Stimulated activated CD4-positive, alpha-beta T cell treated with anti-CD3 and anti-CD28 coated beads, TNF-alpha, amount 100 ng/mL, for 1 hour (primary cell): ENCODE data around the gene MASTL.
"Not testable (repeated sequence)": the region's sequence is repeated elsewhere in the genome, so short reads cannot be mapped to it uniquely, and the experiment has no call there.

Experiments
- DNase-seq, 3 donors: peaks; one replicate each; pipeline ENCODE4 v3.0.0-alpha.2; 2020; ENCODE audit warnings: low read depth in 3 of 3, low spot score in 1 of 3

MASTL gene

GRCh38 chr10:27155066-27155754 is at the start of gene MASTL:
MASTL (plus strand) TSS chr10:27155352; CDS start chr10:27155427, 75 bp downstream.
- peak; percentile 87 to 91 (median 90) for DNase-seq

GRCh38 chr10:27108165-27108564 is 47.0 kb upstream of the MASTL start:
- no peak for DNase-seq

- DNase-seq, result no peak
Measured at GRCh38 chr10:27134371-27134770, 20.8 kb upstream of the MASTL start.

GRCh38 chr10:27138277-27138676 is 16.9 kb upstream of the MASTL start:
- DNase-seq, result no peak

- DNase-seq, result no peak
Measured at GRCh38 chr10:27143686-27144085, 11.5 kb upstream of the MASTL start.

GRCh38 chr10:27145937-27146336 is 9.2 kb upstream of the MASTL start:
- no peak for DNase-seq

- DNase-seq, result no peak
Measured at GRCh38 chr10:27147701-27148100, 7.5 kb upstream of the MASTL start.

- no peak for DNase-seq
Measured at GRCh38 chr10:27150261-27150660, 4.9 kb upstream of the MASTL start.

GRCh38 chr10:27152687-27153086 is 2.5 kb upstream of the MASTL start:
- DNase-seq, result no peak

GRCh38 chr10:27153329-27153728 is 1.8 kb upstream of the MASTL start:
- DNase-seq, result no peak

- DNase-seq, result peak in 1 of 3 donors; percentile 2
Measured at GRCh38 chr10:27153845-27154193, 1.3 kb upstream of the MASTL start.

- not testable (repeated sequence) for DNase-seq
Measured at GRCh38 chr10:27156566-27156965, 1.4 kb downstream of the MASTL start.

- no peak for DNase-seq
Measured at GRCh38 chr10:27157150-27157549, 2.0 kb downstream of the MASTL start.

- DNase-seq, result no peak
Measured at GRCh38 chr10:27158421-27158820, 3.3 kb downstream of the MASTL start.

GRCh38 chr10:27169849-27170248 is 14.7 kb downstream of the MASTL start:
- DNase-seq, result no peak

- DNase-seq, result no peak
Measured at GRCh38 chr10:27188259-27188658, 33.1 kb downstream of the MASTL start.

- DNase-seq, result no peak
Measured at GRCh38 chr10:27188897-27189296, 33.7 kb downstream of the MASTL start.

GRCh38 chr10:27190508-27190907 is 35.4 kb downstream of the MASTL start:
- no peak for DNase-seq

- no peak for DNase-seq
Measured at GRCh38 chr10:27192284-27192683, 37.1 kb downstream of the MASTL start.

- no peak for DNase-seq
Measured at GRCh38 chr10:27197980-27198620, 42.9 kb downstream of the MASTL start.

- DNase-seq, result no peak
Measured at GRCh38 chr10:27203806-27204205, 48.7 kb downstream of the MASTL start.

GRCh38 chr10:27207350-27207749 is 52.2 kb downstream of the MASTL start:
- no peak for DNase-seq

- no peak for DNase-seq
Measured at GRCh38 chr10:27223964-27224363, 68.8 kb downstream of the MASTL start.
